HG03575 (cell line): Measurements from ENCODE around the gene DAB1.

Experiments
- ATAC-seq: cut with Tn5 transposase; IDR thresholded peaks from one replicate; pipeline ENCODE4 v1.9.1; 2021; ENCODE audit not compliant: unreplicated experiment, insufficient number of reproducible peaks, low FRiP score; ENCODE audit errors: extremely low read depth

Gene DAB1

DNA sequence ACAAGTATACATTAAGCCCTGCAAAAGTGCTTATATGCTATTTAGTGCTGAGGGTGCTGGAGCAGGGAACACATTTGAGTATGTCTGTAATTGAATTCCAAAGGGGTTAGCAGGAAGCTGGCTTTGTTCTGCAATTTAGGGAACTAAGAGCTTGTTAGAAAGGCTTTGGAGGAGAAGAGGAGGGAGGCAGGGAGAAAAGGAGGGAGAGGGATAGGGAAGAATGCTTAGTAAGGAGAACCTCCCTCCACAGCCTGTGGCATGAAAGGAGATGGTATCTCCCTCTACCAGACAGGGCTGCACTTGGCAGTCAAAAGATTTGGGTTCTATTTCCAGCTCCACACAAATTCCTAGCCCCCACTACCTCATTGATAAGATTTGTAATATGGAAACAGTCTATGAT lies 217.8 kb downstream of the DAB1 start:
- no peak for ATAC-seq

DNA sequence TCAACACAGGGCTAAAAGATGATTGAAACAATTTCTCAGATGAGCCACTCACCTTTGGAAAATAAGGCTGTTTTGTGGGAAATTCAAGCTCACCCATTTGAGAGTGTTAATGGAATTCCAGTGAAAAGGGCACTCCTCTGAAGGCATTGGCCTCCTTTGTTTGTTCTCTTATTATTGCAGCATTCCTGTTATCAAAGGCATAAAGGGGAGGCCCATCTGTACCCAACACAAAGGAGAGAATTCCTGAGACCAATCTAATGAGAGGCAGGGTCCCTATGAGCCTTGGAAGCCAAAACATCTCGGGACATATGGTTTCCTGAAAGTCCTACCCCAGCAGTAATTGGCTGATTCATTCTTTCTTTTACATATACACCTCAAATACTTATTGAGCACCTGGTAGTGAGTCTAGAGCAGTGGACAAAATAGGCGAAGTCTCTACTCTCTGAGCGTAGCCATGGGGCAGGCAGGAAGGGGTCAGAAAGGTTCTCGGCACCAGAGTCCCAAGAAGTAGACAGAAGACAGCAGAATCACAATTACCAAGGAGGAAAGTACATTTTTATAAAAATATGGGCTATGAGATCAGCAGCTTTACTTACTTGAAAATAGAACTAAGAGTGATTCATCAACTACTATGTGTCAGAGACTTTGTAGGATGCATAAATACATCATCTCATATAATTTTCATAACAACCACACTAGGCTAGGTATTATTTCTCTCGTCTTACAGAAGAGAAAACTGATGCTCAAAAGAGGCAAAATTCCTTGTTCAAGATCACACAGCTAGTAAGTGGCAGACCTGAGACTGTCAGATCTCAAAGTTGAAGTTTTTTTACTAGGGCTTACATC lies 218.7 kb downstream of the DAB1 start:
- no peak for ATAC-seq

DNA sequence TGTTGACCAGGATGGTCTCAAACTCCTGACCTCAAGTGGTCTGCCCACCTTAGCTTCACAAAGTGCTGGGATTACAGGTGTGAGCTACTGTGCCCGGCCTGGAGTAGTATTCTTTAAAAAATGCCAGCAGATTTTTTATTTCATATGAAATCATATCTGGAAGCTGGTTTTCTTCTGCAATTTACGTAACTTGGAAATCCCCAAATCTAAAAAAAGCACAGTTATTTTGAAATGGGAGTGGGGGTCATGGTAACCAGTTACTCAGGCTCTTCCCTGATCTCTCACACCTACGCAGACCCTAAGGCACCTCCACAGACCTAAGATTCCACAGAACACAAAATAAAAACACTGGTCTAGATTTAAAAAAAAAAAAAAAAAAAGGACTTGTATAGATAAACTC lies 219.8 kb downstream of the DAB1 start:
- ATAC-seq: no peak

DNA sequence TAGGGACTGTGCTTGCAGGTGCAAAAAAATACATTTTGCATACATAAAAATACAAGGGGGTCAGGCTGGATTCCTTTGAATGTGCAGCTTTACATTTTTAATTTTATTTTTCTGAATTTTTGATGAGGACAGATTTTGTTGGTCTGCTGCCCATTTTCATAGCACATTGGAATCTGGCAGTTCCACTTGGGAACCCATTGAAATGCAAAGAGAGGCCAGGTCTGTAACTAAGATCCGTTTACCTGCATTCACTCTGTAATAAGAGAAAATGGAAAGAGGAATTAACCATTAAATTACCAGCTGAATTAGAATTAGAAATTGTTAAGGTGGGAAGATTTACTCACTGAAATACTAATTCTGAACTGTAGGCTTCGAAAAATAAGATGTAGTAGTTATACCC lies 221.6 kb downstream of the DAB1 start:
- ATAC-seq: no peak

DNA sequence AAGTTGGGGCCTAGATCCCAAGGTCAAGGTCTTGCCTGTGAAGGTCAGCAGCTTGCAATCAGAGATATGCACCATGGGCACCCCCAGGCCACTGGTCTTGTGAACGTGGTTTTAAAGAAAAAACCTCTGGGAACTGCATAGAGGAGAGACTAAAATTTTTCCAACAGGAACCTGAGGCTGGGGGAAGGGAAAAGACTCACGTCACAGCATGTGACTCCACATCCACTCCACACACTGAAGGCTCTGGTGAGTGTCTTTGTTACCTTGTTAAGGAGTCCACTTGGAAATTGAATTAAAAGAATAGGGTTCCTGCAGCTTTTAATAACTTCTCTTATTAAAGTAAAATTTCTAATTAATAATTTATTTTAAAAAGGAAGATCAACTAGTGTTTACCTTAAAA lies 224.9 kb downstream of the DAB1 start:
- no peak for ATAC-seq

DNA sequence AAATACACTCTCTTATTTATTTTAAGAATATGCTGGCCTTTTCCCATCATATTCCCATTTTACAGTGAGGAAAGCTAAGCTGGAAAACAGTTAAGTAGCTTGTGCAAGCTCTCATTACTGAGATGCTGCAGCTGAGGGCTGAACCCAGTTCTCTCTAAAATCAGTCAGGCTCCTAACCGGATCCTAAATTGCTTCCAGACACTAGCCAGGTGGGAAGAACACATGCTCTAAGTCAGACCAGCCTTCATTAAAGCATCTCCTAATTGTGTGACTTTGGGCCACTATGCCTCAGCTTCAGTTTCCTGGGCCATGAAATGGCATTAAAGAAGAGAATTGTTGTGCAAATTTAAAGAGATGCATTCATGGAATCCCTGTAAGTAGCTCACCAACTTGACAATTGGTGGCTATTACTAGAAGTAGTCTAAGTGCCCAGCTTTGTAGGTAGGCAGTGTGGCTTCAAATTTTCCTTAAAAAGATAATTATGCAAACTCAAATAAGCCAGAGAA lies 228.4 kb downstream of the DAB1 start:
- ATAC-seq: no peak

DNA sequence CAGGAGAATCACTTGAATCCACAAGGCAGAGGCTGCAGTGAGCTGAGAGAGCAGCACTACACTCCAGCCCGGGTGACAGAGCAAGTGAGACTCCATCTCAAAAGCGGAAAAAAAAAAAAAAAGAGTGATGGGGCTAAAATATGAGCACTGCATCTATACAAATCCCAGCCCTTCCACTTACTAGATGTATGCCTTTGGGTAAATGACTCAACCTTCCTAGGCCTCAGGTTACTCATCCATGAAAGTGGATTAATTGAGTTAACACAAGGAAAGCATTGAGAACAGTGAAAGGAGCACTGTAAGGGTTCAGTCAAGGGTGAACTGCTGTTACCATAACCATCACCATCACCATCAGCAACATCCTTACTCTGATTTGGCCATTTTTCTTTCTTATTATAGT lies 231.6 kb downstream of the DAB1 start:
- ATAC-seq: no peak

DNA sequence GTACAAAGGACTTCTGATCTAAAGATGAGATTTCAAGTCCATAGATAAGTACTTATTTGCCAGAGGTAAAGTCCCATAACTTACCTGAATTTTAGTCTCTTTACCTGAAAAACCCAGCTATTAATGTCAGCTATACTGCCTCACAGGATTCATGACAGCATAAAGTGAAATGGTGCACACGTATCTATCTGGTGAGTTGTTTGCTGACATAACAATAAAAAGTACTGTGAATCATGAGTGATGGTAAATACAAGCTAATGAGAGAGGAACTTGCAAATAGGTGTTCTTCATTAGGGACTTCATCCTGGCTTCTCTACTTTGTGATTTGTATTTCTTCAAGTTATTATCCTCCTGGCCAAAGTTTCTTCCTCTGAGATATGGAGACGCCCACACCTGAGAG lies 233.0 kb downstream of the DAB1 start:
- ATAC-seq: no peak

DNA sequence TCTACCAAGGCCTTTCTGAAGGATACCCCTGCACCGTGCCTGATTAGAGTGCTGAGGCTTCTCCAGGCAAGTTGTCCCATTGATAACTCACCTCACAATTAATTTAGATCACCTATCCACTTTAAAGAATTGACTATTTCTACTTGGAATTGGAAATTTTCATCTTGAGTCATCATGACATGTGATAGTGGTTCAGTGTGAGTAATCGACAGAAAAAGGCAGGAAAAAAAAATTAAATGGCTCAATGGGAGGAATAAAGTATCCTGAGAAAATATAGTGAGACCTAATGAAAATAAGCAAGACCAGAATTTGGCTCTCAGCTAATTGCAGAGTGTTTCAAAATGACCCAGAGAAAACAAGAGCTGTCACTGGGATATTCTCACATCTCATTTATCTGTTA lies 235.7 kb downstream of the DAB1 start:
- no peak for ATAC-seq

DNA sequence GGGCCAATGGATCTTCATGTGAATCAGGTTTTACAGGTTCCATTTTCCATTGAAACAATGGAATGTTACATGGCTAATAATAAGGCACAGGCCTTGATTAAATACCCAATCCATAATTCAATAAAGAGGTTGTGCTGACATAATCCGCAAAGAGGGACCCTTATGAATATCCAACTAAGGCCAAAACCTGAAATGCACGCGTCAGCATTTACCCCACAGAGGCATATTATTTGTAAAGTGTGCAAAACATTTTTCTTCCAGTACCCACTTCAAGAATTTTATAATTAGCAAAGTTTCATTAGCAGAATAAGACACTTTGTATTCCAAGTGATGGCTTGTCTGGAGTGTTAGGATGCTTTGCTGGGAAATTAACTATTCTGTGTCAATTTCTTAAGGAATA lies 237.4 kb downstream of the DAB1 start:
- no peak for ATAC-seq

DNA sequence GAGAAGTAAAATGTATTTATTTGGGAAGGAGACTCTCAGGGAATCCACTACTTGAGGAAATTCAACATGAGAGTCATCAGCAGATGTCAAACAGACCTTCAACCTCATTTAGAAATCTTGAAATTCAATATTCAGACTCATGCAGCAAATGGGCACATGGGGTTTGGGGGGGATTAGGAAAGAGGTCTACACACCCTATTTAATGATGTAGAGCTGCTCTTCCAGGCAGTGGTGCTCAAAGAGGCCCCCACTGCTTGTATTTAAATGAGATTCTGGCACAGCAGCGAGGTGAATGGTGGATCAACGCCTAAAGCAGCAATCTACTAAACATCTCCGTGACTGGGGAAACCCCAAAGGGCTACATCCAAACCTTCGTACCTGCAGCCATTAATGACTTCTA lies 244.9 kb downstream of the DAB1 start:
- no peak for ATAC-seq

DNA sequence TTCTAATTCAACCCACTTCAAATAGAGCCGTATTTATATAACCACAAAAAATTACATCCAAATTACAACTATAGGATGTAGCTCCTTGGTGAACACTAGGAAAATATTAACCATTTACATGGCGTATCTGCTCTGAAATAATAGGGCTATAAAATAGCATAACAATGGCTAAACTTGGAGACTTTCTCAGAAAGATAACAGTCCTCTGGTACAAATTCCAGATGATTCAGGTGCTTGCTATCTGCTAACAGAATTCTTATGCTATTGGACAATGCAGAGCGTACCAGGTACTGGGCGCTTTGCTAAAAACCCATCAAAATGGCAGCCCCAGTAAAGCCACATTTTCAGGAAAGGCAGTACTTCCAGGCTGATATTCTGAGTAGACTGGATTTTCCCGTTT lies 248.4 kb downstream of the DAB1 start:
- ATAC-seq: no peak

DNA sequence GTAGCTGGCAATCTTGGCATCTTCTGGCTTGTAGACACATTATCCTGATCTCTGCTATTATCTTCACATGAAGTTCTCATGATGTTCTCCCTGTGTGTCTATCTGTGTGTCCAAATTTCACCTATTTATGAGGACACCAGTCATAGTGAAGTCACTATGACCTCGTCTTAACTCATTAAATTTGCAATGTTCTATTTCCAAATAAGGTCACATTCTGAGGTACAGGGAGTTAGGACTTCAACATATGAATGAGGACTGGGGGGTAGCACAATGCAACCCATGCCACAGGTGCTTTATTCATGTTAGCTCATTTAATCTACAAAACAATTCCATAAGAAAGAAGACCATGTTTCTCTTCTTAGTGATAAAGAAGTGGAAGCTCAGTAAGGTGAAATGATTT lies 251.8 kb downstream of the DAB1 start:
- ATAC-seq: no peak

DNA sequence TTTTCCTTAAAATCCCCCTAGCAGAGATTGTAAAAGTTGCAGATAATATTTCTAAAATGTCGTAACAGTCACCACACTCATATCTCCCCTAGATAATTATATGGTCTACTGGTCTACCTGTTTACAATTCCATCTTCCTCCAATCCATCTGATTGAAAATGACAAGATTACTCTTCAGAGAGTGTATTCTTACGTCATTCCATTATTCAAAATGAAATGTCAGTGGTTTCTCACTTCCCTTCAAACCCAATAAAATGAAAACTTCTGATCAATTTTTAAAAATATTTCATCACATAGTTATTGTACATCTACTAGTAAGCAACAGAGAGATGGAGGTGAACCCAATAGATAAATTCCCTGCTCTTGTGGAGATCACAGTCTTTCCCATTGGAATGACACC lies 255.9 kb downstream of the DAB1 start:
- no peak for ATAC-seq

DNA sequence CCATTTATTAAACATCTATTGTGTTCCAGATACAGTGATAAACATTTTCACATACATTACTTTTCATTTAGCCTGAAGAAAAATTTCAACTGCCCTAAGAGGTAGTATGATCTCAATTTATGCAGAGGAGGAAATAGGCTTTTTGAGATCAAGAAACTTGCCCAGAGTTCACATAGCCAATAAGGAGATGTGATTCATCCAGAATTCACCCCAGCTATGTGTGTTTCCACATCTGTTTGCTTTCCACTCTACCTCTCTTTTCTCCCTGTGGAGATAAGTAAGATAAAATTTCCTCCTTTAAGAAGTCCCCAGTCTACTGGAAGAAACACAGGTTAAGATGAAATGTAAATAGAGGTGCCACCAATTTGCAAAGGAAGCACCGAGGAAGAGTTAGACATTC lies 258.3 kb downstream of the DAB1 start:
- no peak for ATAC-seq

DNA sequence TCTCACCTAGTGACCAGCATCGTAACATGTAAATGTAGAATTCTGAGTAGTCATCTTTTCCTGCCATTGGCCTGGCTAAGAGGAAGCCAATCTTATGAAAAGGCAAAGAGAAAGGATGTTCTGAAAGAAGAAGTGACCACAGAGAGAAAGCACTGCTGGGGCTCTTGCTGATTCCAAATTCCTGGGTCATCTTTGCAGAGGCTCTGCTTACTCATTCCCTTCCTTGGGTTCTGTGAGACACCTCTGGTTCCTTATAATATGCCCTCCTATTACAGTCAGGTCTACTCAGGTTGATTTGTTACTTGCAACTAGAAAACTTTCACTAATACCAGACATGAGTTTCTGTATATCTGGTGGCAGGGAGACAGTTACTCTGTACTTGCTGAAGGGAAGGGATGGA lies 259.3 kb downstream of the DAB1 start:
- no peak for ATAC-seq

DNA sequence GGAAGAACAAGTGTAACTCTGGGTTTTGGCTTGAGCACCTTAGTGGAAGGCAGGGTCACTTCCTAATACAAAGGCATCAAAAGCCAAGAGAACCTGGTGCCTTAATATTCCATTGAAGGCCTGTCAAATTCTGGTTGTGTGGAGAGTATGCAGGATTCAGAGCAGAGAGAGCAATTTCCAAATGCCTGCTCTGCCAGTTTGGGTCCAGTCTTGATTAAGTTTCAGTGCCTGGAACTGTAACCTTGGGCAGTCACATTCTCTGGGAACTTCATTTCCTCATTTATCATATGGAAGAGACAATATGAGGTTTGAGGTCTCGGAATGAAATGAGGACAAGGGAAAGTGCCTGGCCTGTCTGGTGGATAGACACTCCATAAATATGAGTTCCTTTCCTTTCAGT lies 260.1 kb downstream of the DAB1 start:
- ATAC-seq: no peak

DNA sequence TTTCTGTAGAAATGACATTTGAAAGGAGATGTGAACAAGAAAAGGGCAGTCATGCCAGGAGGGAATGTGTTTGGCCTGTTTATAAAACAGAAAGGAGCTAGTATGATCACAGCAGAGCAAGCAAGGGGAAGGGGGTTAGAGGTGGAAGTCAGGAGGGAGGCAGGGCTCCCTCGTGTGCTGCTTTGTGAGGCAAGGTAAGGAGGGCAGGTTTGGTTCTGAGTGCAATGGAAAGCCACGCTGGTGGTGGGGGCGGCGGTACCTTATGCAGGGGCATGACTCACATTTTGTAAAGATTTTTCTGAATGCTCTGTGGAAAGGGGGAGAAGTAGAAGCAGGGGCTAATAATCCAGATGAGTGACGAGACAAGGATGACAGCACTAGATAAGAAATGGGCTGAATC lies 260.5 kb downstream of the DAB1 start:
- no peak for ATAC-seq

DNA sequence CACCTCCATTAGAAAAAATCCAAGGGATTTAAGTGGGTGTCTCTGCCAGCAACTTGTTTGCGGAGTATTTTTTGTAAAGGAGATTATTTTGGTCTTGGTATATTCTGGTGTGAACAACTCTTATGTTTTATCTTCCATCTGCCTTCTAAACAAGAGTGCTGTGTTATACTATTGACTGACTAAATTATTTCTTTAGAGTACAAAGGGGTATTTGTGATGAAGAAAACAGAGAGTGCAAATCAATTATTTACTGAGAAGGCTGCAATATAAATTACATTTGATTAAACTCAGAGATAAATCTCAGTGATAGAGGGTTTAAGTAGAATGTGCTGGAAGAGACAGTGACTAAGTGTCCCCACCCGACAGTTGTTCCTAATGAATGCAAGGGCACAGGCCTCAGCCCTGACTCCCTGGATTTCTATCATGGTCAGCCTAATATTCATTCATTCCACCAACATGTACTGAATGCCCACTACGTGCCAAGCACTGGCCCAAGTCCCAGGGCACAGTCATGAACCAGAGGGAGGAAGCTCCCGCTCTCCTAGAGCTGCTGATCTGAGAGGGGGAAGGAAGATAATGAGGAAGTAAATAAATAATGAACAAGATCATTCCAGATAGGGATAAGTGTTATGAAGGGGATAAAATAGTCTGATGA lies 261.1 kb downstream of the DAB1 start:
- ATAC-seq: no peak

DNA sequence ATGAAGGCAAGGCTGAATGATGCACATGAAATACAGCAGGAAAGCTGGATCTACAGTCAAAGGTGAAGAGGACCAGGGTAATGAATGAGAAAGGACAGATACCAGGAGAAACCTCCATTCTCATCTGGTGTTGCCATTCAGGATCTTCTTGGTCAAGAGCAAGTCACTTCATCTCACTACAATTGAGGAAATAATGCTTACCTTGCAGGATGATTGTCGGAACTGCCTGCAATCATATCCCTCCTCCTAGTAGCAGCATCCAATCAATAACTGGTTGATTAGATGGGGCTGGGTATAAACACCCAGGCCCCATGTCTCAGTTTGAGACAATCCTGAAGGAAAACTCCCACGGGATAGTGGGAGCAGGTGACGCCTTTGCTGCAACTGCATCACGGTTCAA lies 263.3 kb downstream of the DAB1 start:
- ATAC-seq: no peak

DNA sequence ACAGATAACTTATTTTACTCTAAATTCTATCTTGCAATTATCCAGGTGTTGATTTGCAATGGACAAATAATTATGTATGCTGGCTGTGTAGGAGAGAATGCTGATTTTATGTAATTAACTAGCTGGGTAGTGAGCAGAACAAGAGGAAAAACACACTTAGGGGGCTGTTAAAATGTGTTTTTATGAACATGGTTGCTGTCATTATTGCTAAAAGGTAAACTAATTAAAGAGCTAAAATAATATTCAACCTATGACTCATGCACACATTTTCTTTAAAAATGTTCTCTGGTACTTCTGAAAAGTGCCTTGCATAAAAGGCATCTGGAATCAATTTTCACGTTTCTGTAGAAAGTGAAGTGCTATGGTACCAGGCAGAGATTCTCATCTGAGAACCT lies 265.3 kb downstream of the DAB1 start:
- ATAC-seq: no peak
